Smooth muscle cell (in vitro differentiated cells): ENCODE data around the gene CGB3. TPM values are rescaled to one million over a fixed set of nuclear protein-coding genes. Genes with fewer than 3 reads are reported as not detected.

Experiments used
- DNase-seq: peaks from one replicate; lab custom pipeline; 2025; ENCODE audit not compliant: unreplicated experiment; lab: John Stamatoyannopoulos, UW
- H2AFZ ChIP-seq: fragments of 200-600 bp; sonication (generic); 2 replicates; pipeline ENCODE4 v1.6.0; 2016; ENCODE audit warnings: antibody characterized with exemption, low read depth, mild to moderate bottlenecking
- H3F3A ChIP-seq: fragments of 200-600 bp; sonication (generic); 2 replicates; pipeline ENCODE4 v1.6.0; 2017; ENCODE audit warnings: antibody characterized with exemption, low read depth
- H3K27ac ChIP-seq: fragments of 200-600 bp; sonication (generic); 2 replicates; pipeline ENCODE4 v1.5.1; 2016; ENCODE audit warnings: low read depth, mild to moderate bottlenecking
- H3K27me3 ChIP-seq: fragments of 200-600 bp; sonication (generic); 2 replicates; pipeline ENCODE4 v1.6.1; 2016; ENCODE audit warnings: low read depth, mild to moderate bottlenecking
- H3K36me3 ChIP-seq: fragments of 200-600 bp; sonication (generic); 2 replicates; pipeline ENCODE4 v1.5.1; 2016; ENCODE audit warnings: low read depth
- H3K4me1 ChIP-seq: fragments of 200-600 bp; sonication (generic); 2 replicates; pipeline ENCODE4 v1.5.1; 2016; ENCODE audit warnings: low read depth
- H3K4me2 ChIP-seq: fragments of 200-600 bp; sonication (generic); 2 replicates; pipeline ENCODE4 v1.6.0; 2016; ENCODE audit warnings: mild to moderate bottlenecking
- H3K4me3 ChIP-seq: fragments of 200-600 bp; sonication (generic); 2 replicates; pipeline ENCODE4 v1.5.1; 2016; ENCODE audit warnings: mild to moderate bottlenecking
- H3K79me2 ChIP-seq: fragments of 200-600 bp; sonication (generic); 2 replicates; pipeline ENCODE4 v1.6.0; 2016; ENCODE audit warnings: low read depth, mild to moderate bottlenecking
- H3K9ac ChIP-seq: fragments of 200-600 bp; sonication (generic); 2 replicates; pipeline ENCODE4 v1.6.0; 2016; ENCODE audit warnings: low read depth
- H3K9me3 ChIP-seq: fragments of 200-600 bp; sonication (generic); replicated peaks from 2 replicates; pipeline ENCODE4 v1.5.1; 2016; ENCODE audit warnings: low read depth
- H4K20me1 ChIP-seq: fragments of 200-600 bp; sonication (generic); 2 replicates; pipeline ENCODE4 v1.6.0; 2016; ENCODE audit warnings: low read depth
- WGBS: methylation state at CpG from one replicate; pipeline ENCODE4 v1.1.7; 2016; ENCODE audit warnings: low lambda C conversion rate; 5-methylcytosine and 5-hydroxymethylcytosine counted together
- polyA plus RNA-seq: library from polyadenylated mRNA; unstranded; fragments of >200 nt; fragmentation: Nextera tagmentation; extraction: Ambion mirVana; gene quantifications from 2 replicates; pipeline ENCODE4 v1.2.1, GENCODE V29; 2016
- total RNA-seq: library from RNA; depleted of rRNA; stranded (reverse); fragments of >200 nt; gene quantifications from 2 replicates; pipeline ENCODE4 v1.2.3, GENCODE V29; 2014
- TF ChIP-seq, protein P1 (sequence below): fragments of 200-600 bp; sonication (generic); IDR thresholded peaks from 2 replicates; pipeline ENCODE4 v1.5.1; 2017; ENCODE audit warnings: borderline replicate concordance, mild to moderate bottlenecking, antibody characterized with exemption; ENCODE audit not compliant: insufficient read depth, poor library complexity, severe bottlenecking

Gene CGB3
- total and polyA plus RNA-seq, 2 experiments from 2014 or later, result 0.45 TPM; not detected in 1

DNA sequence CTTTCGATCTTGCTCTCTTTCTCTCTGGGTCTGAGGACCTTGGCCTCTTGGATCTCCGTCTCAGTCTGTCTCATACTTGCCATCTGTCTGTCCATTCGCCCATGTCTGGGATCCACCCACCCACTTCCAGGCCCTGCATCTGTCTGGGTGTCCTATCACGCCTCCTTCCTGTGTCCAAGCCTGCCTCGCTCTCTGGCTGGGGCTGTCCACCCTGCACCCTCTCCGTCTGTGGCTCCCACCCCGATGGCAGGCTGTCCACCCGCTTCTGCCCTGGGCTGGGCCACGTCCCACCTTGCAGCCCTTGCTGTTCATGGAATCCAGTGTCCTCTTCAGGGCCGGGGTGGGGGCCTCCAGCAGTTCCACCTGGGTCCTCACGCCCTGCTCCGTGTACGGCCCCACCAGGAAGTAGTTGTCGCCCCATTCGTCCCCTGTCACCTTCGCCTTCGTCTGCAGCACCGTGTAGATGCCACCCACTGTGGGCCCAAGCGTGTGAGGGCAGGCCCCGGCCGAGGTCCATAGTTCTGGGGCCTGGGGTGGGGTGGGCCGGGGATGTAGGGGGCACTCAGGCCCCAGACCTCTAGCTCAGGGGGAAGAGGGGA is 33.0 kb downstream of the CGB3 start:
- peaks cover 16% of the 10 kb centered on the region for H3K4me1 ChIP-seq
- peak overlapping the region; percentile 82 for H3K27ac ChIP-seq
- peak overlapping the region; percentile 92 for H3K4me2 ChIP-seq
- no peaks in the 10 kb centered on the region for H3K9me3 ChIP-seq
- H3K9ac ChIP-seq, result peak overlapping the region; percentile 84
- no peaks in the 10 kb centered on the region for H3F3A ChIP-seq
- H3K79me2 ChIP-seq, result peaks cover 60% of the 10 kb centered on the region
- TF ChIP-seq, protein P1, sequence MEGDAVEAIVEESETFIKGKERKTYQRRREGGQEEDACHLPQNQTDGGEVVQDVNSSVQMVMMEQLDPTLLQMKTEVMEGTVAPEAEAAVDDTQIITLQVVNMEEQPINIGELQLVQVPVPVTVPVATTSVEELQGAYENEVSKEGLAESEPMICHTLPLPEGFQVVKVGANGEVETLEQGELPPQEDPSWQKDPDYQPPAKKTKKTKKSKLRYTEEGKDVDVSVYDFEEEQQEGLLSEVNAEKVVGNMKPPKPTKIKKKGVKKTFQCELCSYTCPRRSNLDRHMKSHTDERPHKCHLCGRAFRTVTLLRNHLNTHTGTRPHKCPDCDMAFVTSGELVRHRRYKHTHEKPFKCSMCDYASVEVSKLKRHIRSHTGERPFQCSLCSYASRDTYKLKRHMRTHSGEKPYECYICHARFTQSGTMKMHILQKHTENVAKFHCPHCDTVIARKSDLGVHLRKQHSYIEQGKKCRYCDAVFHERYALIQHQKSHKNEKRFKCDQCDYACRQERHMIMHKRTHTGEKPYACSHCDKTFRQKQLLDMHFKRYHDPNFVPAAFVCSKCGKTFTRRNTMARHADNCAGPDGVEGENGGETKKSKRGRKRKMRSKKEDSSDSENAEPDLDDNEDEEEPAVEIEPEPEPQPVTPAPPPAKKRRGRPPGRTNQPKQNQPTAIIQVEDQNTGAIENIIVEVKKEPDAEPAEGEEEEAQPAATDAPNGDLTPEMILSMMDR, result no peak
- H4K20me1 ChIP-seq, result peaks cover 41% of the 10 kb centered on the region
- H3K36me3 ChIP-seq, result no peaks in the 10 kb centered on the region
- 92% methylated on average over 21 of the region's 22 CpGs for WGBS
- DNase-seq, result no peak
- peak overlapping the region; percentile 86 for H3K4me3 ChIP-seq
- no peak overlapping the region for H2AFZ ChIP-seq
- H3K27me3 ChIP-seq, result no peaks in the 10 kb centered on the region

DNA sequence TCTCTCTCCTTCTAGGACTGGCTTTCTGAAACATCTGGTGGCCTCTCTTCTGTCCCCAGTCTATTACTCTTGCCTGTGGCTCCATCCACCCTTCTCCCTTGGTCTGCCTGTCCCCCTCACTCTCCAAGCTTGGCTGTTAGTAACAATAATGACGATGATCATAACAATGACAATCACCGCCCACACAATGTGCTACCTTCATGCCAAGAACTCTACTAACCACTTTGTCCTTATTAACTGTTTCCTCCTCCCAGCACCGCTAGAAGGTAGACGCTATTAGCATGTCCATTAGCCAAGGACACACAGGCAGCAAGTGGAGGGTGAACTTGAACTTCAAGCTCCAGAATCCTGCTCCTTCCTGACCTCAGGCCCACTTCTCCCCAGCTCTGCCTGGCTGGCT is 33.7 kb downstream of the CGB3 start:
- Histone ChIP-seq H3K4me2 (peak overlapping the region; percentile 26), H3K27me3 (no peaks in the 10 kb centered on the region), H3K4me3 (no peak overlapping the region), H2AFZ (no peak overlapping the region), H3K9ac (no peak overlapping the region), H3K9me3 (no peaks in the 10 kb centered on the region), H3K79me2 (peaks cover 52% of the 10 kb centered on the region), H4K20me1 (peaks cover 46% of the 10 kb centered on the region), H3K27ac (peak overlapping the region; percentile 37), H3K36me3 (no peaks in the 10 kb centered on the region), H3F3A (no peaks in the 10 kb centered on the region), H3K4me1 (peaks cover 16% of the 10 kb centered on the region)
- WGBS, result 84% methylated on average over 4 of the region's 4 CpGs
- TF ChIP-seq, protein P1, result no peak
- no peak for DNase-seq

DNA sequence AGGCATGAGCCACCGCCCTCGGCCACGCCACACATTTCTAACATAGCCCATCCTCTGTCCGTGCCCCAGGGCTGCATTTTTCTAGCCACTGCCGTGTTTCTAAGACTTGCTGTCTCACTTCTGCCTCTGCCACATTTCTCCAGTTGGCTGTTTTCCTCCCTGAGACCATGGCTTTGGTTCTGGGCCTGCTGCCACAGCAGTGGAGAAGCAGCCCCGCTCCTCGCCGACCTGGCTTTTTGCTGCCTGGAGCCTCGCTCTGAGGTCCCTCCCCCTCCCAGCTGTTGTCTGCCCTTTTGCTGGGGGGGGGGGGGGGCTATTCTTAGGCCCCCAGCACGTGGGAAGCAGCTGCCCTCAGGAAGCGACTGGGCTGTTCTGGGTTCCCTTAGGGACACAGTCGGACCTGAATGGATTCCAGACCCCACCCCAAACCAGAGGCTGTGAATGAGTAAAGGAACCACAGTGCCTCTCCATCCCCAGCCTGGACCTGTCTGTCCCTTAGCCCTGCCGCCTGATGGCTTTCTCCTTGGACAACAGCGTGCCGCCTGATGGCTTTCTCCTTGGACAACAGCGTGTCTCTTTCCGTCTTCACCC is 34.3 kb downstream of the CGB3 start:
- Histone ChIP-seq H3K4me2 (no peak overlapping the region), H3K36me3 (no peaks in the 10 kb centered on the region), H3K9me3 (no peaks in the 10 kb centered on the region), H3K79me2 (peaks cover 46% of the 10 kb centered on the region), H2AFZ (no peak overlapping the region), H3F3A (no peaks in the 10 kb centered on the region), H3K4me3 (no peak overlapping the region), H3K4me1 (peaks cover 16% of the 10 kb centered on the region), H3K27me3 (no peaks in the 10 kb centered on the region), H3K9ac (no peak overlapping the region), H4K20me1 (peaks cover 49% of the 10 kb centered on the region), H3K27ac (peak overlapping the region; percentile 37)
- DNase-seq, result no peak
- TF ChIP-seq, protein P1, result no peak
- 89% methylated on average over 17 of the region's 17 CpGs for WGBS

DNA sequence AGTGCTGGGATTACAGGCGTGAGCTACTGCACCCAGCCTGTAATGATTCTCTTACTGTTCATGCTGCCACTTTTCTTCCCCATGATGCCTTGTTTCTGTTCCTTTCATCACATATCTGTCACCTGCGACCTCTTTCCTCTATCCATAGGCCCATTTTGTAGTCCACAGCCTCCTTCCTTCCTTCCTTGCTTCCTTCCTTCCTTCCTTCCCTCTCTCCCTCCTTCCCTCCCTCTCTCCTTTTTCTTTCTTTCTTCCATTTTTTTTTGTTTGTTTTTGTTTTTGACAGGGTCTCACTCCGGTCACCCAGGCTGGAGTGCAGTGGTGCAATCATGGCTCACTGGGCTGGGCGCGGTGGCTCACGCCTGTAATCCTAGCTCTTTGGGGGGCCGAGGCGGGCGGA is 35.3 kb downstream of the CGB3 start:
- Histone ChIP-seq H3K9ac (no peak overlapping the region), H3K79me2 (peaks cover 37% of the 10 kb centered on the region), H4K20me1 (peaks cover 49% of the 10 kb centered on the region), H3K27me3 (no peaks in the 10 kb centered on the region), H3K4me3 (no peak overlapping the region), H3K36me3 (no peaks in the 10 kb centered on the region), H3K4me1 (peaks cover 10% of the 10 kb centered on the region), H3F3A (no peaks in the 10 kb centered on the region), H3K27ac (no peak overlapping the region), H3K4me2 (no peak overlapping the region), H2AFZ (no peak overlapping the region), H3K9me3 (no peaks in the 10 kb centered on the region)
- no peak for DNase-seq
- 98% methylated on average over 9 of the region's 9 CpGs for WGBS
- TF ChIP-seq, protein P1, result no peak
